Keratinocyte (primary cell): ENCODE results near the gene EGFR. TPM values are rescaled to one million over a fixed set of nuclear protein-coding genes. Genes with fewer than 3 reads are reported as not detected.

Experiments
- DNase-seq: peaks from one replicate; pipeline ENCODE4 v3.0.0-alpha.2; 2011; ENCODE audit warnings: low read depth, missing footprints, low spot score
- FAIRE-seq: peaks from 2 replicates; lab custom pipeline; 2011; peaks lifted over from hg19 to GRCh38; lab: Jason Lieb, UNC
- H2AFZ ChIP-seq: 2 replicates; pipeline ENCODE4 v1.6.0; 2012; ENCODE audit warnings: low read length, control low read depth, inconsistent platforms; ENCODE audit not compliant: control insufficient read depth
- H3K27ac ChIP-seq: 2 replicates; pipeline ENCODE4 v1.5.1; 2011; ENCODE audit warnings: low read length; ENCODE audit not compliant: control insufficient read depth, insufficient read depth
- H3K27me3 ChIP-seq: 3 replicates; pipeline ENCODE4 v1.6.0; 2011; ENCODE audit warnings: low read length; ENCODE audit not compliant: control insufficient read depth, insufficient read depth; ENCODE audit errors: extremely low read depth
- H3K36me3 ChIP-seq, 2 experiments: 2 replicates in 1 of 2; 3 replicates in 1 of 2; pipeline ENCODE4 v1.5.1; 2011; ENCODE audit warnings: low read length in 2 of 2, mild to moderate bottlenecking in 1 of 2; ENCODE audit not compliant: control insufficient read depth in 2 of 2, insufficient read depth in 2 of 2; ENCODE audit errors: extremely low read depth in 1 of 2
- H3K4me1 ChIP-seq: 3 replicates; pipeline ENCODE4 v1.5.1; 2011; ENCODE audit warnings: low read length; ENCODE audit not compliant: control insufficient read depth, insufficient read depth; ENCODE audit errors: extremely low read depth
- H3K4me2 ChIP-seq: 3 replicates; pipeline ENCODE4 v1.6.0; 2011; ENCODE audit warnings: low read depth, low read length; ENCODE audit not compliant: control insufficient read depth, insufficient read depth; ENCODE audit errors: extremely low read depth
- H3K4me3 ChIP-seq, 3 experiments: fragments of 200-600 bp in 1 of 3; sonication (generic) in 1 of 3; 2 replicates in 2 of 3; 3 replicates in 1 of 3; pipeline ENCODE4 v1.5.1; 2011 to 2016; ENCODE audit warnings: low read length in 3 of 3, mild to moderate bottlenecking in 3 of 3, control low read depth in 2 of 3, inconsistent platforms in 1 of 3, low read depth in 1 of 3, mixed read lengths in 1 of 3, mixed run types in 1 of 3, moderate library complexity in 1 of 3; ENCODE audit not compliant: control insufficient read depth in 2 of 3, insufficient read depth in 2 of 3; ENCODE audit errors: extremely low read depth in 1 of 3
- H3K79me2 ChIP-seq: 2 replicates; pipeline ENCODE4 v1.6.0; 2012; ENCODE audit warnings: low read length; ENCODE audit not compliant: control insufficient read depth, insufficient read depth
- H3K9ac ChIP-seq: 3 replicates; pipeline ENCODE4 v1.6.0; 2011; ENCODE audit warnings: low read length; ENCODE audit not compliant: control insufficient read depth, insufficient read depth; ENCODE audit errors: extremely low read depth
- H3K9me1 ChIP-seq: 3 replicates; pipeline ENCODE4 v1.6.0; 2011; ENCODE audit warnings: low read length; ENCODE audit not compliant: control insufficient read depth, insufficient read depth; ENCODE audit errors: extremely low read depth
- H3K9me3 ChIP-seq: 2 replicates; pipeline ENCODE4 v1.5.1; 2012; ENCODE audit warnings: low read depth, low read length; ENCODE audit not compliant: control insufficient read depth
- H4K20me1 ChIP-seq: 3 replicates; pipeline ENCODE4 v1.6.0; 2011; ENCODE audit warnings: low read length; ENCODE audit not compliant: control insufficient read depth, insufficient read depth; ENCODE audit errors: extremely low read depth
- CTCF ChIP-seq, 3 experiments: IDR thresholded peaks in 1 of 3; conservative IDR thresholded peaks in 1 of 3; optimal IDR thresholded peaks in 1 of 3; 2 replicates in 2 of 3; 3 replicates in 1 of 3; pipeline versions ENCODE3 to v1.5.1; 2011; ENCODE audit warnings: low read length in 3 of 3, mild to moderate bottlenecking in 3 of 3, moderate library complexity in 2 of 3, control low read depth in 1 of 3, inconsistent platforms in 1 of 3; ENCODE audit not compliant: insufficient read depth in 2 of 3; ENCODE audit errors: extremely low read depth in 1 of 3
- EZH2 ChIP-seq: IDR thresholded peaks from one replicate; pipeline ENCODE4 v1.6.1; 2012; ENCODE audit warnings: inconsistent platforms, mild to moderate bottlenecking, low read length, moderate library complexity
- dilution Hi-C: fragments of 300-500 bp; cut with MboI; formaldehyde crosslinking; loops from one replicate; pipeline ENCODE4 v1.7.0; 2020; ENCODE audit warnings: low sequenced_read_pairs; ENCODE audit not compliant: extremely low pct_ligation_motif_present
- polyA plus RNA-seq, 5 experiments: library from polyadenylated mRNA; depleted of rRNA in 3 of 5; stranded (reverse) in 3 of 5; stranded (forward) in 1 of 5; unstranded in 1 of 5; fragments of >200 nt; gene quantifications; 1 replicate in 1 of 5; 2 replicates in 3 of 5; 3 replicates in 1 of 5; pipeline versions ENCODE4 v1.2.1 to v1.2.3, GENCODE V29; 2011 to 2012; ENCODE audit warnings: missing spikeins in 2 of 5, low read depth in 1 of 5, low replicate concordance in 1 of 5

Gene EGFR
- polyA plus RNA-seq, 1 donor (not counting 4 experiments of a cell fraction or from before 2014, with no cell fraction given): 120 TPM

- Histone ChIP-seq H3K79me2 (peaks cover 24% of the 10 kb centered on the region), H3K36me3 (peaks cover 3 to 13% of the 10 kb centered on the region in 2 experiments), H3K9me1 (no peaks in the 10 kb centered on the region), H4K20me1 (no peaks in the 10 kb centered on the region), H3K4me2 (no peak overlapping the region), H3K4me1 (peaks cover 13% of the 10 kb centered on the region), H3K9me3 (peaks cover 4% of the 10 kb centered on the region), H3K27ac (no peak overlapping the region), H2AFZ (no peak overlapping the region), H3K9ac (no peak overlapping the region), H3K4me3 (no peak overlapping the region), H3K27me3 (no peaks in the 10 kb centered on the region)
- FAIRE-seq (no peak), DNase-seq (no peak)
- dilution Hi-C loops: no loop called here
- TF ChIP-seq CTCF (optimal IDR thresholded peaks at IDR 0.05 in 1 of 3, IDR thresholded peaks at IDR 0.05 in 1 of 3, conservative IDR thresholded peaks at IDR 0.05 in 1 of 3; ENCODE audit: extremely low read depth in 1 of 3, insufficient read depth in 2 of 3, low read length in 3 of 3) (no peak), EZH2 (no peak)
Observed at GRCh38 chr7:55016061-55016745, 2.6 kb upstream of the EGFR start.

- FAIRE-seq: no peak
Observed at GRCh38 chr7:55016746-55017090, 2.1 kb upstream of the EGFR start.

More at GRCh38 chr7:55016746-55017090, 2.1 kb upstream of the EGFR start:
- Histone ChIP-seq H2AFZ (no peak overlapping the region), H3K27me3 (no peaks in the 10 kb centered on the region), H3K4me1 (peaks cover 14% of the 10 kb centered on the region), H3K79me2 (peaks cover 30% of the 10 kb centered on the region), H3K4me3 (no peak overlapping the region), H4K20me1 (no peaks in the 10 kb centered on the region), H3K9me3 (peaks cover 4% of the 10 kb centered on the region), H3K27ac (no peak overlapping the region), H3K4me2 (no peak overlapping the region), H3K9ac (no peak overlapping the region), H3K36me3 (peaks cover 3 to 18% of the 10 kb centered on the region in 2 experiments), H3K9me1 (no peaks in the 10 kb centered on the region)
- TF ChIP-seq CTCF (optimal IDR thresholded peaks at IDR 0.05 in 1 of 3, IDR thresholded peaks at IDR 0.05 in 1 of 3, conservative IDR thresholded peaks at IDR 0.05 in 1 of 3; ENCODE audit: extremely low read depth in 1 of 3, insufficient read depth in 2 of 3, low read length in 3 of 3): no peak
- TF ChIP-seq EZH2: no peak
- dilution Hi-C loops: no loop called here
- DNase-seq: no peak
